Activated naive CD8-positive, alpha-beta T cell treated with anti-CD3 and anti-CD28 coated beads for 36 hours (primary cell): ENCODE results near the gene LRRIQ4. TPM values are rescaled to one million over a fixed set of nuclear protein-coding genes. Genes with fewer than 3 reads are reported as not detected.

Experiments
- DNase-seq: peaks from one replicate; pipeline ENCODE4 v3.0.0; 2021
- H3K27ac Mint-ChIP-seq: one replicate; pipeline ENCODE4 v1.8.0; 2022; ENCODE audit warnings: mild to moderate bottlenecking, moderate library complexity, mixed read lengths
- H3K27me3 Mint-ChIP-seq: one replicate; pipeline ENCODE4 v1.8.0; 2022; ENCODE audit warnings: mild to moderate bottlenecking, mixed read lengths
- H3K36me3 Mint-ChIP-seq: one replicate; pipeline ENCODE4 v1.8.0; 2021; ENCODE audit warnings: mild to moderate bottlenecking, mixed read lengths
- H3K4me1 Mint-ChIP-seq: one replicate; pipeline ENCODE4 v1.8.0; 2021; ENCODE audit warnings: mixed read lengths
- H3K4me3 Mint-ChIP-seq: one replicate; pipeline ENCODE4 v1.8.0; 2022; ENCODE audit warnings: mild to moderate bottlenecking, moderate library complexity, mixed read lengths
- H3K9me3 Mint-ChIP-seq: one replicate; pipeline ENCODE4 v1.8.0; 2022; ENCODE audit warnings: mixed read lengths
- total RNA-seq, 2 experiments: library from RNA; stranded (reverse); gene quantifications; one replicate each; pipeline ENCODE4 v1.2.3, GENCODE V29; 2021

Gene LRRIQ4
- total RNA-seq, 2 experiments from 2014 or later: 0.18 to 0.49 TPM

DNA sequence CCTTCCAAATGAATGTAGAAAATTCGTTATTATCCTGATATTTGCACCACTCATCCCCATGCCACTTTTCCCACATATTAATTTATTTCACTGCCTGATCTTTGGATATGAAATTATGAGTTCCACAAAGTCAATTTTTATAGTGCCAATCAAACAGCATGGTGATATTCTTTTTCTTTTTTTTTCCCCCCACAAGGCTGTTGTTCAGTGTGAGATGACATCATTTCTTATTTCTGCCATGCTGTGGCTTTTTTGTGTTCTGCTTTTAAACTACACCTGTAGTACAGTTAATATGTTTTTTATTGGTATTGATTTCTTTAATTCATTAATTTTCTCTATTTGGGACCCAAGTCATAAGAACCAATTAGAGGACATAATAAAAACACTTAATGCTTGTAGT, 24.9 kb upstream of the LRRIQ4 start:
- DNase-seq: no peak
- Mint-ChIP-seq H3K36me3 (peaks cover 25% of the 10 kb centered on the region), H3K9me3 (no peaks in the 10 kb centered on the region), H3K27me3 (no peaks in the 10 kb centered on the region), H3K4me1 (peaks cover 15% of the 10 kb centered on the region), H3K27ac (no peak overlapping the region), H3K4me3 (no peak overlapping the region)

DNA sequence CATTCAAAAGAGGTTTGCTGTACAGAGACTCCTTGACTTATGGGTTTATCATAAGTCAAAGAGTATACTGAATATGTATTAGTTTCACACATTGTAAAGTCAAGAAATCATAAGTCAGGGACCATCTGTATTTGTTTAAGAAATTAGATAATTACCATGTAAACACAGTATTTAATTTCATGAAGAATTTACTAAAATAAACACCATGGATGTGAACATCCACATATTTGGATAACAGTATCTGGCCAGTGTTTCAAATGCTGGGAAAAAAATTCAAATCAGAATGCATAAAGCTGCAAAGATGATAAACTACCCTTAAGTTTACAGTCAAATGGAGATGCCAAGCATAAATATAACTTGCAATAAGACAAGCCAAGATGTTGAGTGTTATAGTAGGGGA, 22.5 kb upstream of the LRRIQ4 start:
- H3K9me3 Mint-ChIP-seq: no peaks in the 10 kb centered on the region
- peaks cover 27% of the 10 kb centered on the region for H3K36me3 Mint-ChIP-seq
- H3K27ac Mint-ChIP-seq: no peak overlapping the region
- DNase-seq: no peak
- H3K4me3 Mint-ChIP-seq: no peak overlapping the region
- H3K27me3 Mint-ChIP-seq: no peaks in the 10 kb centered on the region
- H3K4me1 Mint-ChIP-seq: peaks cover 15% of the 10 kb centered on the region

DNA sequence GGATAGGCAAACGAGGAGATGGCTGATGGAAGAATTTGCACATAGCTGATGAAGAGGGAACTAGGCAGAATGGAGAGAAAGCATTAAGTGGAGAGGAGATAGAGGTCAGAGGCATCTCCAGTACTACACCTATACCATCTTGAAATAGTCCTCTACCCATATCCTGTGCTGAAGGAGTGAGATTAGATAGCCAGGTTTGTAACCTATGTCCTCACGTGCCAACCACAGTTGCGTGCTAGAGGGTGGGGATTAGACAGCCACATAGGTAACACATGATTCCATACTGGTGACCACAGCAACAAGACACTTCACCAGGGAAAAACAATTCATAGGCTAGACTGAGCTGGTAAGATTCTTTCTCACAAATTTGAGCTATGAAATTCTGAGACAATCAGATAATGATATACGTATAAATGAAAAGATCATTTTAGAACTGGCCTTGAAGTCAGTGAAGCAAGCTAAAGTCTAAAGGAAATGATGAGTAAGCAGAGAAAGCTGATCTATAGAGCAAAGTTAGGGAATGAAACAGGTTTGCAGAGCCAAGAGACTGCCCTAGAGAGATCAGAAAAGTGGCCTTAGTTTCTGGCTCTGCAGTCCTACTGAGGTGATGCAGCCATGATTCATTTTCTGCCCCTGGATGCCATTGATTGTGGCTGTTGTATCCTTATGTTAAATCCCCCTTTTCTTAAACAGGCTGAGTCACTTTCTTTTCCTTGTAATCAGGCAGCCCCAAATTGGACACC, 21.8 kb upstream of the LRRIQ4 start:
- Mint-ChIP-seq H3K36me3 (peaks cover 22% of the 10 kb centered on the region), H3K4me3 (no peak overlapping the region), H3K27ac (peak overlapping the region; percentile 43), H3K9me3 (no peaks in the 10 kb centered on the region), H3K4me1 (peaks cover 18% of the 10 kb centered on the region), H3K27me3 (no peaks in the 10 kb centered on the region)
- no peak for DNase-seq

DNA sequence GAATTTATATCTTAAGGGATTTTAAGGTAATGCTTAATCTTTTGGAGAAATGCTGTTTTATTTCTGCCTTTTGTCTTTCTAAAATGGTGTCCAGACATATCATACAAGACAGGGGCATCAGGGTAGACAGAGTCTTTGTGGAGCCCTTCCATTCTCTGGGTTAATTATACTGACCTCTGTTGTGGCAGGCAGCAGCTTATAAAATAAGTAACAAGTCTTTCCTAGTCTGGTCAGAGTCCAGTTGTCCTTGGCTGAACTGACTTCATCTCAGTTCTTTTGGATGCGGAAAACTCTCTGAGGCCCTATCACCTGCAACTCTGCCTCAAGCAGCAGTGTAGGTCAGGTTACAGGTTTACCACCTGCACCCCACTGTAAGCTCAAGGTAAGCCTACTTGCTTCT, 20.3 kb upstream of the LRRIQ4 start:
- no peak overlapping the region for H3K4me3 Mint-ChIP-seq
- no peaks in the 10 kb centered on the region for H3K27me3 Mint-ChIP-seq
- DNase-seq: no peak
- H3K4me1 Mint-ChIP-seq: peaks cover 15% of the 10 kb centered on the region
- H3K36me3 Mint-ChIP-seq: peaks cover 22% of the 10 kb centered on the region
- no peak overlapping the region for H3K27ac Mint-ChIP-seq
- H3K9me3 Mint-ChIP-seq: no peaks in the 10 kb centered on the region

DNA sequence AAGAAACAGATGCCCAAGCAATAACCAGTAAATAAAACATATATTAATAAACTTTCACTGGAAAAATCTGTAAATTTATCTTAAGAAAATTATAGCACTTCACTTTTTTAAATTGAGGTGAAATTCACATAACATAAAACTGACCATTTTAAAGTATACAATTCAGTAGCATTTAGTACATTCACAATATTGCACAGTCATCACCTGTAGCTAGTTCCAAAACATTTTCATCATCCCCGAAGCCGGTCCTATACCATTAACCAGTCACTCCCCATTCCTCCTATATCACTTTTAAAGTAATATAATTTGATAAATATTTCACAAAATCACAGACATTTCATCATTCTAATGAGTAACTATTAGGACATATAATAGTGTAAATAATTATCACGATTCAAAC, 8.0 kb upstream of the LRRIQ4 start:
- peaks cover 7% of the 10 kb centered on the region for H3K4me1 Mint-ChIP-seq

DNA sequence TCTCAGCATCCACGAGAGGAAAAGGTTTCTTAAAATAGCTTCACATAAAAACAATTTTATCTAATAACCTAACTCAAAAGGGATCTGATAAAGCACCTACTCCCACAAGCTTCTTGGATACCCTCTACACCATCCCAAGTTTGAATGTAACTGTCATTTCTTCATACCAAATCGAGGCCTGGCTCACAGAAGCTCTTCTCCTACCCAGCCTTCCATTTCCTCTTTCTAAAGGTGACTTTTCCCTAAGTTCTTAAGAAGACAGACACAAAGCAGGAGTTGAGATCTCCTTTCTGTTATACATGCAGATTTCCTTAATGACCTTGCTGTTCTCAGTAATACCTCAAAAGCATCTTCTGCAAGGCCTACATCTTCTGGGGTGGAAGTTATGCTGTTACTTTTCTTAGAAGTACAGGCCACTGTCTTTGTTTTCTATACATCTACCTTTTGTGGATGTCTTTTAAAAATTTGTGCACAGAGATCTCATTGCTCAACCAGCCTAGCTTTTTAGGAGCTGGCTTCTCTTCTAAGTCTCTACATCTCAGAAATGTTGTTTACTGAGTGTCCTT, 3.4 kb upstream of the LRRIQ4 start:
- no peak for DNase-seq
- Mint-ChIP-seq H3K4me1 (peaks cover 17% of the 10 kb centered on the region), H3K36me3 (peaks cover 4% of the 10 kb centered on the region), H3K9me3 (peaks cover 1% of the 10 kb centered on the region), H3K27me3 (no peaks in the 10 kb centered on the region), H3K27ac (no peak overlapping the region), H3K4me3 (no peak overlapping the region)

More for the DNA sequence above, 8.0 kb upstream of the LRRIQ4 start:
- no peak overlapping the region for H3K4me3 Mint-ChIP-seq
- peaks cover 6% of the 10 kb centered on the region for H3K36me3 Mint-ChIP-seq
- DNase-seq: no peak
- no peaks in the 10 kb centered on the region for H3K9me3 Mint-ChIP-seq
- no peak overlapping the region for H3K27ac Mint-ChIP-seq
- no peaks in the 10 kb centered on the region for H3K27me3 Mint-ChIP-seq

DNA sequence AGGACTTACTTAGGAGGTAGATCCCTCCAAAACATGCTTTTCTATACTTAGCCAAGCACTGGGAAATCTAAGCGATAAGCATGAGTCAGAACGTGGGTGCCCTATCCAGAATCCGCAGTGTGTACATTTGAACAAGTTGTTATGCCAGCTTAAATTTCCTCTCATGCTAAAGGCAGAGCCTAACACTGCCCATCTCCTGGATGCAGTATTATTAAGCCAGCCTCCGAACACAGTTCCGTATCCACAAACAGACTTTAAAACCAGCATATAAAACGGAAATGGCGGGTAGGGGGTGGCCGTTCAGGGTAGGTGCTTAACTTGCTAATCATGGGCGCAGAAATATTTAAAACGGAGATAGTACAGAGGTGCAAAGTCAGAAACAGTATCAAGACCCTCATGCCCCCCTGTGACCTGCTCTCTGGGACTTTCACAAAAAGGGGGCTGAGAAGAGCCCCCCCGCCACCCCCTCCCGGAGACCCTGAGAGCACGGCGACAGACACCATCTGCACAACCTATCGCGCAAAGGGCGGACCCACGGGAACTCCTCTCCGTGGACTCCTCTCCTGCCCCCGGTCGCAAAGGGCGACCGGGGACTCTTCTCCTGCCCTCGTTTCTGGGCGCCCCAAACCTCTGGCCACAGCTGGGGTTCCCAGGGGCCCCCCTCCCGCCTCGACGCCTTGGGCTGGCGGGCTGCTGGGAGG, 889 bp upstream of the LRRIQ4 start:
- Mint-ChIP-seq H3K36me3 (peaks cover 8% of the 10 kb centered on the region), H3K9me3 (peaks cover 18% of the 10 kb centered on the region), H3K4me1 (peaks cover 17% of the 10 kb centered on the region), H3K27ac (peak overlapping the region; percentile 61), H3K27me3 (no peaks in the 10 kb centered on the region), H3K4me3 (peak overlapping the region; percentile 84)
- peak; percentile 2 for DNase-seq

DNA sequence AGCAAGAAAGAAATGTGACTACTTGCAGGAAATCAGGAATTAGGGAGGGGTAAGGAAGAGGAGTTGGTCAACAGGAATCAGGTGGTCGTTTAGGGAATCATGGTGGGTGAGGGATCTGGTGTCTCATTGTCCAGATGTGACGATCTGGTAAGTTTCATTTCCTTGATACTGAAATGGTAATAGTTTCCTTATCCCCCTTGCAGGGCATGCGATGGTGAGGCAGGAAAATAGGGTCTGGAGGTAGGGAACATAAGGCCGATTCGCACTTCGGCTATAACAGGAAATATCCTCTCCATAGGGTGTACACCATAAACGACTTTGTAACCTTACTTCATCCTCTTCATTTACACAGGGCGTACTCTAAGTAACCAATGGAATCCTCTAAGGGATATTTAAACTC, 608 bp downstream of the LRRIQ4 start:
- peaks cover 17% of the 10 kb centered on the region for H3K4me1 Mint-ChIP-seq
- peaks cover 5% of the 10 kb centered on the region for H3K36me3 Mint-ChIP-seq
- no peak for DNase-seq
- H3K9me3 Mint-ChIP-seq: peaks cover 18% of the 10 kb centered on the region
- peak overlapping the region; percentile 84 for H3K27ac Mint-ChIP-seq
- H3K27me3 Mint-ChIP-seq: no peaks in the 10 kb centered on the region
- H3K4me3 Mint-ChIP-seq: peak overlapping the region; percentile 84

DNA sequence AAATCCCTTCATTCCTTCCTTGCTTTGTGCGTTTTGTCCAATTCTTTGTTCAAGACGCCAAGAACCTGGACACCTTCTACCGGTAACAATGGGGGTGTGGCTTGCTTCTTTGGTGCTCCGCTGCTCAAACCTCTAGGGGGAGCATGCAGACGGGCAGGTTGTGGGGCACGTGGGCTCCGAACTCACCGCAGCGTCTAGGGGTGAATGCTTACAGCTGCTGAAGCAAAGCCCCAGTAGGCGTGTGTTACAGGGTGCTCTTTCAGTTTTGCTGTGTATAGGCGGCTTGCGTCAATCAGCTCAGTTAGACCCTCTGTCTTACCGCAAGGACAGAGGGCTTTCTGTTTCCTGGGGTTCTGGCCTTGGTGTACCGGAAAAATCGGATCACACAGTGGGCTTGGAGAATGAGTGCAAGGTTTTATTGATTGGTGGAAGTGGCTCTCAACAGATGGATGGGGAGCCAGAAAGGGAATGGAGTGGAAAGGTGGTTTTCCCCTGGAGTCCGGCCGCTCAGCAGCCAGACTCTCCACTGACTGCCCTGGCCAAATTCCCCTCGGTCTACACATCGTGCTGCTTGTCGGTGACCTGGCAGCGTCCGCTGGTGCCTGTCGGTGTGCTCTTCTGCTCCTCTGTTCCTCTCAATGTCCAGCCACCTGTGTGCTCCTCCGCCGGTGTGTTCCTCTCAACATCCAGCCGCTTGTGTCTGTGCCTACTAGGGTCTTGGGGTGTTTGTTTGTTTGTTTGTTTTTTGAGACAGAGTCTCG, 1.3 kb downstream of the LRRIQ4 start:
- Mint-ChIP-seq H3K27ac (peak overlapping the region; percentile 84), H3K4me3 (peak overlapping the region; percentile 84), H3K36me3 (peaks cover 4% of the 10 kb centered on the region), H3K27me3 (no peaks in the 10 kb centered on the region), H3K4me1 (peaks cover 17% of the 10 kb centered on the region), H3K9me3 (peaks cover 18% of the 10 kb centered on the region)
- DNase-seq: peak; percentile 82

DNA sequence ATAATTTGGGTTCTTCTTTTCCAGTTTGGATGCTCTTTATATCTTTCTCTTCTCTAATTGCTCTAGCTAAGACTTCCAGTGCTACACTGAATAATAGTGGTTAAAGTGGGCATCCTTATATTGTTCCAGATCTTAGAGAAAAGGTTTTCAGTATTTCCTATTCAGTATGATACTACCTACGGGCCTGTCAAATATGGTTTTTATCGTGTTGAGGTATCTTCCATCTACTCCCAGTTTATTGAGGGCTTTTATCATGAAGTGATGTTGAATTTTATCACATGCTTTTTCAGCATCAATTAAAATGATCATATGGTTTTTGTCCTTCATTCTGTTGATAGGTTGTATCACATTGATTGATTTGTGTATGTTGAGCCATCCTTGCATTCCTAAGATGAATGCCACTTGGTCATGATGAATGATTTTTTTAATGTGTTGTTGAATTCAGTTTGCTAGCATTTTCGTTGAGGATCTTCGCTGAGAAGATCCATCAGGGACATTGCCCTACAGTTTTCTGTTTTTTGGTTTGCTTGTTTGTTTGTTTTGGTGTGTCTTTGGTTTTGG, 3.0 kb downstream of the LRRIQ4 start:
- Mint-ChIP-seq H3K9me3 (peaks cover 18% of the 10 kb centered on the region), H3K4me1 (peaks cover 12% of the 10 kb centered on the region), H3K4me3 (no peak overlapping the region), H3K27ac (no peak overlapping the region), H3K27me3 (no peaks in the 10 kb centered on the region), H3K36me3 (peaks cover 4% of the 10 kb centered on the region)
- no peak for DNase-seq

DNA sequence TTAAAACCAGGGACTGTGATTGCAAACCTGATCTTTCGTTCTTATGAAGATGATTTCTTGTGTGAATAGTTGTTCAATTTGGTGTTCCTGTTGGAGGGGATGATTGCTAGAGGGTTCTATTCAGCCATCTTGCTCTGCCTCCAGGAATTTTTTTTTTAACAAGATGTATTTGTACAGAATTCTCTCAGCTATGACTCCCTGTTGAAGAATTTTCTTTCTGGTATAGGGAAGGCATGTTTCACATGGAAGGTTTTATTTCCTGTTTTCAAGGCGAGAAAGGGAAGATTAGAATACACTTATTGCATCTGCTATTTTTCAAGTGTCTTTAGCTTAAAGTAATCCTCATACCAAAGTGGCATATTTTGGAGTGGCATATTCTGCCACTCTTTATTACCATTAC, 5.6 kb downstream of the LRRIQ4 start:
- H3K27ac Mint-ChIP-seq: no peak overlapping the region
- no peaks in the 10 kb centered on the region for H3K27me3 Mint-ChIP-seq
- H3K4me1 Mint-ChIP-seq: peaks cover 7% of the 10 kb centered on the region
- no peak for DNase-seq
- H3K9me3 Mint-ChIP-seq: peaks cover 18% of the 10 kb centered on the region
- peaks cover 4% of the 10 kb centered on the region for H3K36me3 Mint-ChIP-seq
- no peak overlapping the region for H3K4me3 Mint-ChIP-seq

DNA sequence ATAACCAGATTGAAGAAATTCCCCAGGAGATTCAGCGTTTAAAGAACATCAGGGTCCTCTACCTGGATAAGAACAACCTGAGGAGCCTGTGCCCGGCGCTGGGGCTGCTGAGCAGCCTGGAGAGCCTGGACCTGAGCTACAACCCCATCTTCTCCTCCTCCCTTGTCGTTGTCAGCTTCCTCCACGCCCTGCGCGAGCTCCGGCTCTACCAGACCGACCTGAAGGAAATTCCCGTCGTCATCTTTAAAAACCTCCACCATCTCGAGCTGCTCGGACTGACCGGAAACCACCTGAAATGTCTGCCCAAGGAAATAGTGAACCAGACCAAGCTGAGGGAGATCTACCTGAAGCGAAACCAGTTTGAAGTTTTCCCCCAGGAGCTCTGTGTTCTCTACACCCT, 9.4 kb downstream of the LRRIQ4 start:
- H3K27me3 Mint-ChIP-seq: peaks cover 3% of the 10 kb centered on the region
- no peak overlapping the region for H3K27ac Mint-ChIP-seq
- DNase-seq: no peak
- no peaks in the 10 kb centered on the region for H3K36me3 Mint-ChIP-seq
- no peak overlapping the region for H3K4me3 Mint-ChIP-seq
- H3K4me1 Mint-ChIP-seq: no peaks in the 10 kb centered on the region
- no peaks in the 10 kb centered on the region for H3K9me3 Mint-ChIP-seq

DNA sequence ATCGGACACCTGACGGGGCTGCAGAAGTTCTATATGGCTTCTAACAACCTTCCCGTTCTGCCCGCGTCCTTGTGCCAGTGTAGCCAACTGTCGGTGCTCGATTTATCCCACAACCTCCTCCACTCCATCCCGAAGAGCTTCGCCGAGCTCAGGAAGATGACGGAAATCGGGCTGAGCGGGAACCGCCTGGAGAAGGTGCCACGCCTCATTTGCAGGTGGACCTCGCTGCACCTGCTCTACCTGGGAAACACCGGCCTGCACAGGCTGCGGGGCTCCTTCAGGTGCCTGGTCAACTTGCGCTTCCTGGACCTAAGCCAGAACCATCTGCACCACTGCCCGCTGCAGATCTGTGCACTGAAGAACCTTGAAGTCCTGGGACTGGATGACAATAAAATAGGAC, 9.9 kb downstream of the LRRIQ4 start:
- H3K27ac Mint-ChIP-seq: no peak overlapping the region
- H3K27me3 Mint-ChIP-seq: peaks cover 3% of the 10 kb centered on the region
- H3K4me3 Mint-ChIP-seq: no peak overlapping the region
- DNase-seq: no peak
- H3K9me3 Mint-ChIP-seq: no peaks in the 10 kb centered on the region
- no peaks in the 10 kb centered on the region for H3K4me1 Mint-ChIP-seq
- no peaks in the 10 kb centered on the region for H3K36me3 Mint-ChIP-seq

DNA sequence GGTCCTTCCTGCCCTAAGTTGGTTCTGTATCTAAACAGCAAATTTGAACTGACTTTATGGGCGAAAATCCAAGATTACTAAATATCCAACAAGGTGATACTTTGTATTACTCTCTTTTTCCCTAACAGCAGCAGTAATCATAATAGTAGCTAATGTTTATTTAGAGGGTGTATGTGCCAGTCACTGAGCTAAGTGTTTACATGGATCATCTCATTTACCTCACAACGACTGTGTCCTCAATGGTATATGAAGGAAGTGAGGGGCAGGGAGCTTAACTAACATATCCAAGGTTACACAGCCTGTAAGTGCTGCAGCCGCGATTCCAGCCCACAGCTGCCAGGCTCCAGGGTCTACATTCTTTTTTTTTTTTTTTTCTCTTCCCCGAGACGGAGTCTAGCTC, 10.3 kb downstream of the LRRIQ4 start:
- H3K36me3 Mint-ChIP-seq: no peaks in the 10 kb centered on the region
- H3K4me3 Mint-ChIP-seq: no peak overlapping the region
- no peak overlapping the region for H3K27ac Mint-ChIP-seq
- no peak for DNase-seq
- H3K27me3 Mint-ChIP-seq: peaks cover 3% of the 10 kb centered on the region
- H3K4me1 Mint-ChIP-seq: no peaks in the 10 kb centered on the region
- H3K9me3 Mint-ChIP-seq: no peaks in the 10 kb centered on the region

DNA sequence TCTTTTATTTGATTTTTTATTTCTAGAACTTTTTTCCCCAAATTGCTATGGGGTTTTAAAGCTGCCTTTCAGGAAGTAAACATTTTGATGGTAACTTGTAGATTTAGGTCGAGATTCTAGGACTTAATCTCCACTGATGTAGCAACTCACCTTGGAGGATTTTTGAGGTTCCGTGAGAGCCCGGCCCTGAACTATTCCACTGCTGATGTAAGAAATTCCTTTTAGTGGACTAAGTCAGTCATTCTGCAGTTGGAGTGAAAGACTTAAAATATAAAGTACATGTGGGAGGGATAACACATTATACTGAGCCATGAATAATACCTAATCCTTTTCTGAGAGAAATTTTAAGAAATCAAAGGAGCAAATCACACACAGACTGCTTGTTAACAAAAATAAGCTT, 12.6 kb downstream of the LRRIQ4 start:
- Mint-ChIP-seq H3K36me3 (no peaks in the 10 kb centered on the region), H3K27ac (no peak overlapping the region), H3K9me3 (no peaks in the 10 kb centered on the region), H3K27me3 (peaks cover 3% of the 10 kb centered on the region), H3K4me1 (peaks cover 9% of the 10 kb centered on the region), H3K4me3 (no peak overlapping the region)
- DNase-seq: no peak
